Astrocyte (in vitro differentiated cells and primary cell): ENCODE results near the gene COPS4. TPM values are rescaled to one million over a fixed set of nuclear protein-coding genes. Genes with fewer than 3 reads are reported as not detected.
A peak's percentile ranks its signal among the peaks of the same experiment; 100 is the strongest.
"Not testable (repeated sequence)": the region's sequence is repeated elsewhere in the genome, so short reads cannot be mapped to it uniquely, and the experiment has no call there.

Experiments used
- DNase-seq: peaks from one replicate; pipeline ENCODE4 v3.0.0-alpha.2; 2010; ENCODE audit warnings: low read depth
- FAIRE-seq: peaks from 2 replicates; lab custom pipeline; 2011; peaks lifted over from hg19 to GRCh38; lab: Jason Lieb, UNC
- H2AFZ ChIP-seq: 2 replicates; pipeline ENCODE4 v1.6.0; 2012; ENCODE audit warnings: low read depth, low read length, inconsistent platforms
- H3K27ac ChIP-seq: 2 replicates; pipeline ENCODE4 v1.5.1; 2011; ENCODE audit warnings: low read depth, low read length, inconsistent platforms
- H3K27me3 ChIP-seq: 2 replicates; pipeline ENCODE4 v1.6.0; 2011; ENCODE audit warnings: low read length, inconsistent platforms; ENCODE audit not compliant: insufficient read depth
- H3K36me3 ChIP-seq: 2 replicates; pipeline ENCODE4 v1.5.1; 2011; ENCODE audit warnings: low read length, inconsistent platforms; ENCODE audit not compliant: insufficient read depth
- H3K4me1 ChIP-seq: 2 replicates; pipeline ENCODE4 v1.5.1; 2011; ENCODE audit warnings: low read length, inconsistent platforms; ENCODE audit not compliant: insufficient read depth
- H3K4me2 ChIP-seq: 2 replicates; pipeline ENCODE4 v1.6.0; 2012; ENCODE audit warnings: low read length, inconsistent platforms
- H3K4me3 ChIP-seq: 2 replicates; pipeline ENCODE4 v1.5.1; 2011; ENCODE audit warnings: low read depth, mild to moderate bottlenecking, low read length, inconsistent platforms; ENCODE audit not compliant: insufficient read depth
- H3K79me2 ChIP-seq: 2 replicates; pipeline ENCODE4 v1.6.0; 2012; ENCODE audit warnings: mild to moderate bottlenecking, low read length, inconsistent platforms; ENCODE audit not compliant: insufficient read depth
- H3K9ac ChIP-seq: 2 replicates; pipeline ENCODE4 v1.6.0; 2012; ENCODE audit warnings: mild to moderate bottlenecking, low read length, inconsistent platforms
- H3K9me3 ChIP-seq: 2 replicates; pipeline ENCODE4 v1.5.1; 2012; ENCODE audit warnings: low read depth, mild to moderate bottlenecking, low read length, inconsistent platforms; ENCODE audit not compliant: insufficient read depth
- H4K20me1 ChIP-seq: 2 replicates; pipeline ENCODE4 v1.6.0; 2012; ENCODE audit warnings: low read length, inconsistent platforms; ENCODE audit not compliant: insufficient read depth
- H3K27ac Mint-ChIP-seq: one replicate; pipeline ENCODE4 v1.8.0; 2021; ENCODE audit warnings: mild to moderate bottlenecking, mixed read lengths; ENCODE audit not compliant: unreplicated experiment
- H3K27me3 Mint-ChIP-seq: one replicate; pipeline ENCODE4 v1.8.0; 2021; ENCODE audit warnings: low read depth, mixed read lengths; ENCODE audit not compliant: unreplicated experiment
- H3K36me3 Mint-ChIP-seq: one replicate; pipeline ENCODE4 v1.8.0; 2021; ENCODE audit warnings: low read depth, mixed read lengths; ENCODE audit not compliant: unreplicated experiment
- H3K4me1 Mint-ChIP-seq: one replicate; pipeline ENCODE4 v1.8.0; 2021; ENCODE audit warnings: low read depth, mixed read lengths; ENCODE audit not compliant: unreplicated experiment
- H3K4me3 Mint-ChIP-seq: one replicate; pipeline ENCODE4 v1.8.0; 2021; ENCODE audit warnings: mild to moderate bottlenecking, moderate library complexity, mixed read lengths; ENCODE audit not compliant: unreplicated experiment
- H3K9me3 Mint-ChIP-seq: one replicate; pipeline ENCODE4 v1.8.0; 2021; ENCODE audit warnings: mild to moderate bottlenecking, mixed read lengths; ENCODE audit not compliant: unreplicated experiment
- CTCF ChIP-seq: IDR thresholded peaks from 2 replicates; pipeline ENCODE4 v1.5.1; 2011; ENCODE audit warnings: low read depth, mild to moderate bottlenecking, inconsistent platforms, low read length, moderate library complexity; ENCODE audit not compliant: insufficient read depth
- EZH2 ChIP-seq: IDR thresholded peaks from 2 replicates; pipeline ENCODE4 v1.6.1; 2012; ENCODE audit warnings: mild to moderate bottlenecking, low read length, inconsistent platforms; ENCODE audit not compliant: insufficient read depth
- total RNA-seq: library from RNA; stranded (reverse); gene quantifications from 2 replicates; pipeline ENCODE4 v1.2.1, GENCODE V29; 2021

COPS4 gene
- total RNA-seq, 1 donor from 2014 or later = 39.3 TPM

- FAIRE-seq = no peak
- DNase-seq = no peak
- Mint-ChIP-seq H3K4me3 (no peak overlapping the region), H3K4me1 (no peaks in the 10 kb centered on the region), H3K27ac (no peak overlapping the region), H3K9me3 (peaks cover 4% of the 10 kb centered on the region), H3K36me3 (peaks cover 2% of the 10 kb centered on the region), H3K27me3 (no peaks in the 10 kb centered on the region)
- Histone ChIP-seq H3K79me2 (no peaks in the 10 kb centered on the region), H4K20me1 (no peaks in the 10 kb centered on the region), H3K9ac (no peak overlapping the region), H3K36me3 (no peaks in the 10 kb centered on the region), H3K27ac (no peak overlapping the region), H3K4me3 (no peak overlapping the region), H3K4me1 (no peaks in the 10 kb centered on the region), H2AFZ (no peak overlapping the region), H3K9me3 (peaks cover 2% of the 10 kb centered on the region), H3K27me3 (peaks cover 2% of the 10 kb centered on the region), H3K4me2 (no peak overlapping the region)
- TF ChIP-seq EZH2 (no peak), CTCF (no peak)
Observed at GRCh38 chr4:83029688-83030087, 5.3 kb upstream of the COPS4 start.

GRCh38 chr4:83036991-83037665 is 2.1 kb downstream of the COPS4 start:
- Histone ChIP-seq H3K9me3 (no peaks in the 10 kb centered on the region), H3K36me3 (no peaks in the 10 kb centered on the region), H3K4me2 (peak overlapping the region; percentile 11), H3K27me3 (no peaks in the 10 kb centered on the region), H3K4me3 (no peak overlapping the region), H3K79me2 (peaks cover 64% of the 10 kb centered on the region), H2AFZ (no peak overlapping the region), H3K4me1 (peaks cover 7% of the 10 kb centered on the region), H4K20me1 (peaks cover 28% of the 10 kb centered on the region), H3K9ac (no peak overlapping the region), H3K27ac (no peak overlapping the region)
- peak overlapping the region; percentile 48 for H3K4me3 Mint-ChIP-seq
- no peak overlapping the region for H3K27ac Mint-ChIP-seq
- H3K27me3 Mint-ChIP-seq = no peaks in the 10 kb centered on the region
- H3K9me3 Mint-ChIP-seq = peaks cover 1% of the 10 kb centered on the region
- peaks cover 13% of the 10 kb centered on the region for H3K4me1 Mint-ChIP-seq
- no peak for FAIRE-seq
- DNase-seq = no peak
- H3K36me3 Mint-ChIP-seq = peaks cover 2% of the 10 kb centered on the region
- TF ChIP-seq EZH2 (no peak), CTCF (no peak)

GRCh38 chr4:83040269-83040668 is 5.3 kb downstream of the COPS4 start:
- Histone ChIP-seq H3K27ac (no peak overlapping the region), H3K4me3 (no peak overlapping the region), H3K36me3 (no peaks in the 10 kb centered on the region), H3K9ac (no peak overlapping the region), H3K27me3 (no peaks in the 10 kb centered on the region), H3K79me2 (peaks cover 90% of the 10 kb centered on the region), H3K4me2 (no peak overlapping the region), H4K20me1 (peaks cover 35% of the 10 kb centered on the region), H3K4me1 (peaks cover 7% of the 10 kb centered on the region), H3K9me3 (no peaks in the 10 kb centered on the region), H2AFZ (no peak overlapping the region)
- Mint-ChIP-seq H3K27me3 (no peaks in the 10 kb centered on the region), H3K36me3 (peaks cover 2% of the 10 kb centered on the region), H3K9me3 (no peaks in the 10 kb centered on the region), H3K4me1 (peaks cover 13% of the 10 kb centered on the region), H3K4me3 (no peak overlapping the region), H3K27ac (no peak overlapping the region)
- FAIRE-seq (no peak), DNase-seq (no peak)
- TF ChIP-seq CTCF (no peak), EZH2 (no peak)

GRCh38 chr4:83043157-83043556 is 8.2 kb downstream of the COPS4 start:
- Histone ChIP-seq H4K20me1 (peaks cover 27% of the 10 kb centered on the region), H3K79me2 (peaks cover 78% of the 10 kb centered on the region)
- H3K9ac ChIP-seq, H3K36me3 ChIP-seq, H3K4me3 Mint-ChIP-seq, H3K27me3 ChIP-seq, H3K9me3 ChIP-seq, H3K4me1 Mint-ChIP-seq, H3K4me1 ChIP-seq, H3K4me3 ChIP-seq, H3K27me3 Mint-ChIP-seq, FAIRE-seq, DNase-seq, H3K4me2 ChIP-seq, H3K9me3 Mint-ChIP-seq, H3K27ac Mint-ChIP-seq, H2AFZ ChIP-seq, H3K36me3 Mint-ChIP-seq, H3K27ac ChIP-seq: not testable (repeated sequence)
